Measurements from ENCODE around the gene RTP5. TPM values are rescaled to one million over a fixed set of nuclear protein-coding genes. Genes with fewer than 3 reads are reported as not detected.

RTP5 gene
- total RNA-seq, 1 experiment from 2014 or later, result not detected

DNA sequence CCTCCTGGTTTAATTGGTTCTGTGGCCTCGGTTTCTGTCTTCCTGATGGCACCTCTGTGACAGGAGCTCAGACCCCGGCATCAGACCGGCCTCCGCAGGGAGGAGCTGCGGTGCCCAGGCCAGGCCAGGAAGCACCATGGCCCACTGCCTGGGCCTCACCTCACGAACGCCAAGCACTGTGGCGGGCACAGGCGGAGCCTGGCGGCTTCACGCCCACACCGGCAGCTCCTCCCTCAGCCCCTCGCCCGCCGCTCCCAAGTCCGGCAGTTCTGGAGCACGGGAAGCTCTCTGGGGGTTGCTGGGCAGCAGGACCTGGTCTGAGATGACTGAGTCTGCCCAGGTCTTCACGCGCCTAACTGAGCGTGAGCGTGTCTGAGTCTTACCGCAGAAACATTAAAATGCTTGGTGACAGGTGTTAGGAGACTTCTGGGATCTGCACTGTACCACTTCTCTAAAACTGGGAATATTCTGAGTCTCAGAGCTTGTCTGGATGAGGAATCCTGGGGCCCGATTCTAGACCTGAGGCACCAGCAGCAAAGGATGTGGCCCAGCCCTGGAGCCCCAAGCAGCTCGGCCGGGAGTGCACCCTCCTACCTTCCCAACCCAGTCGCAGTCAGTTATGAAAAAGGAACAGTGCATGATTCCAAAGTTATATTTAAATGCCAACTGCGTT, 21.9 kb downstream of the RTP5 start:
- in situ Hi-C loops (cut with HindIII; ENCODE audit: low pct_unique_long_range_greater_than_20kb, low sequenced_read_pairs), result no loop called here
- no peak for DNase-seq (ENCODE audit: low read depth, low spot score)

DNA sequence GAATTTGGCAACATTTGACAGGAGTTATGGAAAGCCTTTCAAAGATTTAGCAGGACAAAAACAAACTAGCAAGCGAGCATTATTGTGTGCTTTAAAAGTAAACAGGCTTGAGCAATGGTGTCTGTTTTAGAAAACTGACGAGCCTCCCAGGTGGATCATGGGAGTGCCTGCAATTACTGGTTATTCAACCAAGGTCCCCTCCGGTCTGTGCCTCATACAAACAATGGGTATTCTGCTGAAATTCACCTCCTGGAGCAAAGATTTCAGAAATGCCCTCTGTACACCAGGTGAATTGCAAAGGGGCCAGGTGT, 22.4 kb downstream of the RTP5 start:
- DNase-seq (ENCODE audit: low read depth, low spot score), result no peak
- in situ Hi-C loops (cut with HindIII; ENCODE audit: low pct_unique_long_range_greater_than_20kb, low sequenced_read_pairs), result no loop called here

DNA sequence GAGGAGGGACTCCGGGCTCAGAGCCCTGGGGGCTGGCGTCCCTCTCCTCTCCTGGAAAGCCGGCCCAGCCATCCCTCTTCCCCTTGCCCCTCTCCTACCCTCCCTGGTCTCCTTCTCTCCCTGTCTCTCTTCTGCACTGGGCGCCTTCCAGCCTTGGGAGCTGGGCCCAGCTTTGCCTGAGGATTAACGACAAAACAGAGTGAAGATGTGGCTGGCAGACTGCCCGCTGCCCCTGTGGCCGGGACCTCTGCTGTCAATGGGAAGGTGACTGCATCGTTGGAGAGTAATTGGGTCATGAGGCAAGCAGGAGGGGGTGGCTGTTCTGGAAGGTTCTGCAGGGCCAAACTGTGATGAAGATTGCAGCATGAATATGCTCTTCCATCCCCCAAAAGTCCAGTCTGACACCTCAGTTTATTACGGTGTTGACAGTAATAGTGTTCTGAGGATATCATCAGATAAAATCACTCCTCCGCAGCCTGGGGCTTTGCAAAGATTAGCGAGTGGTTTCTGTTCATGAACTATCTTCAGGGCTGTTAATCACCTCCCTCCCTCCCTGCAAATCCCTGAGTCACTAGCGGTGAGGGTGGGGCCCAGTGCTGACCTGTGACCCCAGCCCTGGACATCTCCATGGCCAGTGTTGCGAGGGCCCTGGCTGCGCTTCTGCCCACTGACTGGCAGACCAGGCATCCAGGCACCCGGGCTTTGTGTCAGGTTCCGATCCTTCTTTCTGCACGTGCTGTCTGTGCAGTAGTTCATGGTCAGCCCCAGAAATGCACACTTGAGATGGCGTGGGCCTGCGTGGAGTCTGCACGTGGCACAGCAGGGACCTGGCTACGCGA, 23.0 kb downstream of the RTP5 start:
- no peak for DNase-seq (ENCODE audit: low read depth, low spot score)
- in situ Hi-C loops (cut with HindIII; ENCODE audit: low pct_unique_long_range_greater_than_20kb, low sequenced_read_pairs), result no loop called here

DNA sequence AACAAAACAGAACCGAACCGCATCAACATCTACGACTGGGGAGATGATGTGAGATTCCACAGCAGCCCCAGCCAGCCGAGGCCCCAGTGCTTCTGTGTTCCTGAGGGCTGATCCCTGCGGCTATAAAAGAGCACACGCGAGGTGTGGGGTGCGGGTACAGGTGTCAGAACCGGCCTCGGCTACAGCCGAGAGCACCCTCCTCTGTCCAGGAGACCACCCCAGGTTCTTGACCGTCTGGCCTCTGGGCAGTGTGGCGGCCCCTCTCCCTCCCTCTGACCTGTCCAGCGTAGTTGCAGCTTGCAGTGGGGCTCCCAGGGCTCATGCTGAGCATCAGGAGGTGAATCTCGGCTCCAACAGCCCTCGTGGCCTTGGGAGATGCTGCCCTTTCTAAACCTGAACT, 23.7 kb downstream of the RTP5 start:
- no peak for DNase-seq (ENCODE audit: low read depth, low spot score)
- in situ Hi-C loops (cut with HindIII; ENCODE audit: low pct_unique_long_range_greater_than_20kb, low sequenced_read_pairs), result no loop called here

DNA sequence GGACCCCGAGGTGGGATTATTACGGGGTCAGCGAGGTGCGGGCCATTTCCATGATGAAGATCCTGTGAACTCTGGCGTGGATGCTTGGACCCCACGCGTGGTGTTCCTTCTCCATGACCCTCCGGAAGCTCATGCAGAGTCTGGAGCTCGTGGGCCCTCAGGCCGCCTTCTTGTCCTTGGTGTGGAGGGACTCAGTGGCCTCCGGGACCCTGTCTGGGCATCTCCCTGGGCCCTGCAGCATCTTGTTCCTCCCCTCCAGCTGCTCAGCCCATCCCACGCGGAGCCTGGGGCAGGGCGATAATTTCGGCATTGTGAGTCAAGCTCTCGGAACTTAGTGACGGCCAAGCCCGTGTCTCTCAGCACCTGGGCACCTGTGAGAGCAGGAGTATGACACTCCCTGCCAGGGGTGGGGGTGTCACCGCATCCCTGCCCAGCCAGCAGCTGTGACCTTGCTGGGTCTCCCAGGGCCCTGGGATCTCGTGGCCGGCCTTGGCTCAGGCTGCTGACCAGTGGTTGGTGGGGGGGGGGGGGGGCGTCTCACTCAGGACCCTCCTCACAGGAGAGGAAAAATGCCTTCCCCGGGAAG, 24.6 kb downstream of the RTP5 start:
- no peak for DNase-seq (ENCODE audit: low read depth, low spot score)
- in situ Hi-C loops (cut with HindIII; ENCODE audit: low pct_unique_long_range_greater_than_20kb, low sequenced_read_pairs), result no loop called here

DNA sequence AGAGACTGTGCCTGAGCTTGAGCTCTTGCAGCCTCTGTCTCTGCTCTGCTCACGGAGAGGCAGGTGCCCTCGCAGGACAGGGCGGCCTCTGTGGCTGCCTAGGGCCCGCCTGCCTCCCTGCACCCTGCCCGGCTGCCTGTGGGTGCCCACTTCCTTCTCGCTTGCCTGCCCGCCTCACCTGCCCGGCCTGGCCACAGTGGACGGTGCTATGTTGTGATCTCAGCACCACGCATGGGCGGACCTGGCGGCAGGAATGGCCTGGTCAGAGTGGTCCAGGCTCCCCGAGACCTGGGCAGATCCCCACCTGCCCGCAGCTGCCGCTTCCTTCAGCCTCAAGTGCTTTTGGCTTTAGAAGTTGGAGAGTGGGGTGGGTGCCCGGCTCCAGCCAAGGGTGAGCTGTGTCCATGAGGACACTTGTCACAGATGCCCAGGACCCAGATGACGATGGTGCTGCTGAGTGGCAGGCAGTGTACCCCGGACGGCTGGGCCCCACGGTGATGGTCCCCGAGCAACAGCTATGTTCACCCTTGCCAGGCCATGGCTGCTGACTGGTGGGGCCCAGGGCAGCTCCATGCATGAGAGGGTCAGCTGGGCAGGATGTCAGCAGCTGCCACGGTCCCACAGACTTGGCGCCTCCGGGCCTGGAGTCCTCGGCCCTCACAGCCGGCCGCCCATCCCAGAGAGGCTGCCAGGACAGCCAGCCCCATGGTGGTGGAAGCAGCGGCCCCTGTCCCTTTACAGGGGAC, 25.3 kb downstream of the RTP5 start:
- DNase-seq (ENCODE audit: low read depth, low spot score), result no peak
- in situ Hi-C loops (cut with HindIII; ENCODE audit: low pct_unique_long_range_greater_than_20kb, low sequenced_read_pairs), result no loop called here

DNA sequence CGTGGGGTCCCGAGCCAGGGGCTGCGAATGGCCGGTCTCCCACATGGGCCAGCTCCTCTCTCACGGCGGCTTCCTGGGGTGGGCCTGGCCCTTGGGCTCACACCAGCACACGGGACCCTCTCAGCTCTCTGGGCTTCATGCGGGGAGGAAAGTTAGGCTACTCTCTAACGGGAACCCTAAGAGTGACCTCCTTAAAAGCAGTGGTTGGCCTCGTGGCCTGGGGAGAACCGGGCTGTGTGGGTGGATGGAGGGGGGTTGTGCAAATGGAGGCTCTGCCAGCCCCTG, 25.8 kb downstream of the RTP5 start:
- no peak for DNase-seq (ENCODE audit: low read depth, low spot score)
- in situ Hi-C loops (cut with HindIII; ENCODE audit: low pct_unique_long_range_greater_than_20kb, low sequenced_read_pairs), result no loop called here

DNA sequence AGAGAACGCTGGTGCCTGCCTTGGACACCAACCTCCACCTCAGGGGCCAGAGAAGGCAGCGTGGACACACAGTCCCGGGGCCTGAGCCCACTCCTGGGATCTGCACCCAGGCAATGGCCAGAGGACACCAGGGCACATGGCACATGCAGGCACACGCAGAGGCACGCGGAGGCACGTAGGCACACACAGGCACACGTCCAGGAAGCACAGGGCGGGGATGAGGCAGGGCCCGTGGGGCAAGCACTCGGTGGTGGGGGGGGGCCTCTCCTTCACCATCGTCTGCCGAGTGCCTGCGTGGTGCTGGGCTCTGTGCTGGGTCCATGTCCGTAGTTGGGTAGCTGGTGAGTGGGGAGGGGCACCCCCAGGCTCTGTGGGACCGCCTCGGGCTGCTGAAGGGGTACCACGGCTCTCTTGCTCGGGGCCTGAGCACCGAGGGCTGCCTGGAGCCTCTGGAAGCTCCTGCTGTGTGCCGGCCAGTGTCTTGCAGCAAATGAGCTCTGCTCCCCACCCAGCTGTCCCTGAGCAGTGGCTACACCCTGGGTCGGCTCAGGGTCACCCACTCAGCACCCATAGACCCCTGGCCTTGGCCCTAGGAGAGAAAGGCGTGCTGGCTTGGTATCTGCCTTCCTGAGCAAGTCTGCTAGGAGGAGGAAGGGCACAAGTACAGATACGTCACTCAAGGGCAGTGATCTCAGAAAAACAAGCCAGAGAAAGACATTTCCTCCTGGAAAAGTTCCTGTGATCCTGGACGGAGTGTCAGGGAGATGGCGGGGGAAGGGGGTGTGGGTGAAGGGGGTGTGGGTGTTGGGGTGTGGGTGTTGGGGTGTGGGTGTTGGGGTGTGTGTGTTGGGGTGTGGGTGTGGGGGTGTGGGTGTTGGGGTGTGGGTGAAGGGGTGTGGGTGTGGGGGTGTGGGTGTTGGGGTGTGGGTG, 26.4 kb downstream of the RTP5 start:
- DNase-seq (ENCODE audit: low read depth, low spot score), result peak; percentile 63
- in situ Hi-C loops (cut with HindIII; ENCODE audit: low pct_unique_long_range_greater_than_20kb, low sequenced_read_pairs), result no loop called here

DNA sequence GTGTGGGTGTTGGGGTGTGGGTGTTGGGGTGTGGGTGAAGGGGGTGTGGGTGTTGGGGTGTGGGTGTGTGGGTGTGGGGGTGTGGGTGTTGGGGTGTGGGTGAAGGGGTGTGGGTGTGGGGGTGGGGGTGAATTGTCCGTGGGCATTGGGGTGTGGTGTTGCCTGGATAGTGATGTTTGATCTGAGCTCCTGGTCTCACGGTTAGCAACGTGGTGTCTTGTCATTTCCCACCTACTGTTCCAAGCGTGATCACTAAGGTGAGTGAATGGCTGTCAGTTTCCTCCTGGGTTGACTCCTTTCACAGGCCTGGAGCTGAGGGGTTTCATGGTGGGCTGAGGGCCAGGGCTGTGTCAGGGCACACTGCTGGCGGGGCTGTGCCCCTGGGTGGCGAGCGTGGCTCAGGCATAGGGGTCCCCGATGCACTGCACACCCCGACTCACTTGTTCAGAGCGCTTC, 27.2 kb downstream of the RTP5 start:
- in situ Hi-C loops (cut with HindIII; ENCODE audit: low pct_unique_long_range_greater_than_20kb, low sequenced_read_pairs), result no loop called here
- no peak for DNase-seq (ENCODE audit: low read depth, low spot score)

DNA sequence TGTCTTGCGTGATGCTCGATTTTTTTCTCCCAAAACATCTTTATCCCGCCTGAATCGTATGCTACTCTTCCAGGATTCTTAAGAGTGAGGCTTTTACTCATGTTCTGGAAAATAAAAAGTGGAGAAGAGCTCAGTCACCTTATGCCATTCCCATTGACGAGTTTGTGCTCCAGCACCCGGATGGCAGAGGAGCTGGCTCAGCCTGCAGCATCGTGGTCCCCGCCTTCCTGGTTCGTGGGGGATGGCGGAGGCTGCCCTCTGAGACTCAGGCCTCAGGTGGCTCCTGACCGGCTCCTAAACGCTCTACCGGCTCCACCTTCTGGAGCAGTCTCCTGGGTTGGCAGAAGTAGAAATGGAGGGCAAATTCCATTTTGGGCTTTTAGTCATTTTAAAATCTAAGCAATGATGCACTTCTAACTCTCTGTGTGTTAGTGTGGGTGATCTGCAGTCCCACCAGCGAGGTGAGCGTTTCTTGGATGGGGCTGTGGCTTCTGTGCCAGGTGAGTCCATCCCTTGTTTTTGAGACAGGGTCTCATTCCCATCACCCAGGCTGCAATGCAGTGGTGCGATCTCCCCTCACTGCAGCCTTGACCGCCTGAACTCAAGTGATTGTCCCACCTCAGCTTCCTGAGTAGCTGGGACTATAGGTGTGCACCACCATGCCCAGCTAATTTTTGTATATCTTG, 27.8 kb downstream of the RTP5 start:
- no peak for DNase-seq (ENCODE audit: low read depth, low spot score)
- in situ Hi-C loops (cut with HindIII; ENCODE audit: low pct_unique_long_range_greater_than_20kb, low sequenced_read_pairs), result no loop called here

DNA sequence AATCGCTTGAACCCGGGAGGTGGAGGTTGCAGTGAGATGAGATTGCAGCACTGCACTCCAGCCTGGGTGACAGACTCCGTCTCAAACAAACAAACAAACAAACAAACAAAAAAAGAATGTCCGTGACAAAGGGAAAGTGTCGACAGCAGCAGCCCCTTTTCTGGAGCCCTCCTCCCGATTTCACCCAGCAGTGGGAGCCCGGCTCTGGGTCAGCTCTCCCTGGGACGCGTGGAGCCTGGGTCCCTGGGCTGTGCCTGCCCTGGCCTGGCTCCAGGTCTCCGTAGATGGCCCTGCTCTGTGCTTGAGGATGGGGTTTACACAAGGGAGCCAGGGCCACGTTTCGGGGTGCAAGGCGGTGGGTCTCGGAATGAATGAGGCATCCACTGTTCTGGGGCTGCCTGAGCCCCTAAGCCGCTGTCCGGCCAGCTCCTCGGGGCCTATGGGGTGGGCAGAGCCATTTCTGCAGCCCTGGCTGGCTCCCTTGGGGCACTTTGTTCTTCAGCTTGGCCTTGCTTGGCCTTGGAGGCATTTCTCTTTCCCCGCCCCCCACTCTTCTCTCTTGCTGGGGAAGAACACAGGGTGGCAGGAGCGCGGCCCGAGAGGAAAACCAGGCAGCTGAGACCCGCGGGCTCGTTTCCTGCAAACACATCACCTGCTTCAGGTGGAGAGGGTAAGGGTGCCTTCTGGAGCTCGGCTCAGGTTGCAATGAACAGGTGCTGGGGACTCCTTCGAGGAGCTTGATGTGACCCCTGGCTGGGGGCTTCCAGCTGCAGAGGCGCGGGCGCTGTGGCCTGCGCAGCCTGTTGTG, 29.1 kb downstream of the RTP5 start:
- DNase-seq (ENCODE audit: low read depth, low spot score), result no peak
- in situ Hi-C loops (cut with HindIII; ENCODE audit: low pct_unique_long_range_greater_than_20kb, low sequenced_read_pairs), result no loop called here

DNA sequence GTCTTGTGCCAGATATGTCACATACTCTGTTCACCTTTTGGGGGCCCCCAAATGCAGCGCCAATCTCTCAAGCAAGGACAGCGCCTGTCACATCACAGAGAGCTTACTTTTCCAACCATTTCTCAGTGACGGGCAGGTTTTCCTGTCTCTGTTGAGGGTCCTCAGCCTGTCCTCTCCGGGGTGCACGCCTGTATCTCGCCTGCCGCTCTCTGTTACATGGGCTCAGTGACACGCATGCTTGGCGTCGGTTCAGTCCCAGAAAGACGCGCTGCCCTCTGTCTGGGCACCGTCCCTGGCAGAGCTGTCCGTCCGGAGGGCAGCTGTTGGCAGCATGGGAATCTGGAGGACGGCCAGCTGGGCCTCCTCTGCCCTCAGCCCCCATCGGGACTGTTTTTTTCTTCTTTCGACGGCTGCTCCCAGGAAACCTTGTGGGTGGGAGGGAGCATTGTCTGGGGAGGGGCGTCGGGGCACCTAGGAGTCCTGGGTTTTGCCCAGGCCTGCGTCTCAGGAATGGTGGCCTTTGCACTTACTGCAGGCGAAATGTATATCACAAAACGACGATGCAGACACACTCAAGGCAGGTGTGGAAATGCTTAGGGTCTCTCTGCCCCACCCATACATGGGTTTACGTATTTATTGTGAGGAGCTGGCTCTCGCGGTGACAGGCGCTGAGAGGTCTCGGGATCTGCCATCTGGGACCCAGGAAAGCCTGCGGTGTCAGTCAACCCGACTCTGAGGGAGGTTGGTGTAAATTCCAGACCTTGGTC, 30.9 kb downstream of the RTP5 start:
- DNase-seq (ENCODE audit: low read depth, low spot score), result no peak
- in situ Hi-C loops (cut with HindIII; ENCODE audit: low pct_unique_long_range_greater_than_20kb, low sequenced_read_pairs), result no loop called here

DNA sequence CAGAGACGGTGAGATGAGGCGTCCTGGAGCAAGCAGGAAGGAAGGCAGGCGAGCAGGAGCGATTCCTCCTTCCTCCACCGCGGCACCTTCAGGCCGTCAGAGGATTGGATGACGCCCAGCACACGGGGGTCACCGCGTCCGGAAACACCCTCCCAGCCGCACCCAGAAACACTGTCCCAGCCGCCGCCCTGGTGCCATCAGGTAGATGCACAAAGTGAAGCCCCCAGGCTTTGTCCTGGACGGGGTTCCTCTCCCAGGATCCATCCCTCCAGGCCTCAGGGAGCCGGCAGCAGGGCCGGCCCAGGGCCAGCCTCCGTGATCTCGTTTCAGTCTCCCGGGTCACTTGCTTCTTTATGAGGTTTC, 31.5 kb downstream of the RTP5 start:
- DNase-seq (ENCODE audit: low read depth, low spot score), result no peak
- in situ Hi-C loops (cut with HindIII; ENCODE audit: low pct_unique_long_range_greater_than_20kb, low sequenced_read_pairs), result no loop called here

DNA sequence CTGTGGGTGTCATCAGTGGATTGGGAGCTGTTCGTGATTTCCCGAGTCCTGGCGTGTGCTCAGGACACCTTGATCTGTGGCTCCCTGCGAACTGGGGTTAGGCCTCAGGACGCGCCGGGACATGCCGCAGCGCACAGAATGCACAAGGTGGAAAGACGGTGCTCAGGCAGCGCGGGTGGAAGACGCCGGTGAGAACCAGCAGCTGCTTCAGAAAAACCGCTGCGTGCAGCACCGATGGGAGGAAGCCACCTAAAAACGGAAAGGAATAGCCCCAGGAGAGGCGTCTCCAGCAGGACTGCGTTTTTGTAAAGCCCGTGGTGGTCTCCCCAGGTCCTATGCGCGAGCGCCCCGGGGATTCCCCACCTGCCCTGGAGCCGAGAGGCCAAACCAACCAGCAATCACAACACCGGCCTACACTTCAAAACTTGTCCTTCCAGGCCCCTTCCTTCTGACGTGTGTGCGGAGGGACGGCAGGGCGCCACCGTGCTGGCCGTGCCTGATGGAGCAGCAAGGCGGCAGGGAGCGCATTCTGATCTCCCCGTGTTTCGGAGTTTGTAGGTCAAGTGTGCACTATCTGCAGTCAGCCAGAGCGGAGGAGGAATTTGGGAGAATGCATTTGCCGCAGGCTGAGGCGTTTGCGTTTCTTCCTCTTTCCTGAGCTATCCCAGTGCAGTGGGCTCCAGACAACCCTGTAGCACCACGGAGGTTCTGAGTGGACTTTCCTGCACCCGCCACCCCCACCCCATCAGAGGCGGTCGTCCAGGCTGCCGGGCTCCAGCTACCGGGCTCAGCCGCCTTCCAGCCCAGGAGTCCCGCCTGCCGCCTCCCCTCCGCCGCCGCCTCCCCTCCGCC, 32.2 kb downstream of the RTP5 start:
- DNase-seq (ENCODE audit: low read depth, low spot score), result no peak
- in situ Hi-C loops (cut with HindIII; ENCODE audit: low pct_unique_long_range_greater_than_20kb, low sequenced_read_pairs), result no loop called here
